HG03575 (cell line): Measurements from ENCODE around the gene BCL2L1.

Source experiments
- ATAC-seq: cut with Tn5 transposase; IDR thresholded peaks from one replicate; pipeline ENCODE4 v1.9.1; 2021; ENCODE audit not compliant: unreplicated experiment, insufficient number of reproducible peaks, low FRiP score; ENCODE audit errors: extremely low read depth

Gene BCL2L1

GRCh38 chr20:31738729-31739549, 16.3 kb upstream of the BCL2L1 start, which contains the start of gene TPX2:
TSS of gene TPX2 (plus strand) at chr20:31739290. CDS start at chr20:31757477, 18,187 bp downstream.
- ATAC-seq, result peak; percentile 33

DNA sequence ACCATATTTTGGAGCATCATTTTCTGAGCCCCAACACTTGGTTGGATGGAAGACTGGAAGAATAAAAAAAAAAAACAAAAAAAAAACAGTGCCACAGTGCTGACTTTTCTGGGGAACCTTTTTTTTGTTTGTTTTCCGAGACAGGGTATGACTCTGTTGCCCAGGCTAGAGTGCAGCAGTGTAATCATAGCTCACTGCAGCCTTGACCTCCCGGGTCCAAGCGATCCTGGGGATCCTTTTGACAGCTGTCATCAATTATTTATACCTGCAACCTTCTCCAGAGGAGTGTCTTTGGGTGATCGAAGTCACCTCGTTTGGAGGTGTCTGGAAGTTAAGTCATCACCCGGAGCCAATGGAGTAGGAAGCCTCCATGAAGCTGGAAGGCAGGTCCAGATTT, 8.7 kb upstream of the BCL2L1 start:
- no peak for ATAC-seq

GRCh38 chr20:31723319-31724078, 831 bp upstream of the BCL2L1 start:
- ATAC-seq, result peak; percentile 50

- ATAC-seq, result peak; percentile 5
Observed at GRCh38 chr20:31723069-31723318, 326 bp upstream of the BCL2L1 start.

DNA sequence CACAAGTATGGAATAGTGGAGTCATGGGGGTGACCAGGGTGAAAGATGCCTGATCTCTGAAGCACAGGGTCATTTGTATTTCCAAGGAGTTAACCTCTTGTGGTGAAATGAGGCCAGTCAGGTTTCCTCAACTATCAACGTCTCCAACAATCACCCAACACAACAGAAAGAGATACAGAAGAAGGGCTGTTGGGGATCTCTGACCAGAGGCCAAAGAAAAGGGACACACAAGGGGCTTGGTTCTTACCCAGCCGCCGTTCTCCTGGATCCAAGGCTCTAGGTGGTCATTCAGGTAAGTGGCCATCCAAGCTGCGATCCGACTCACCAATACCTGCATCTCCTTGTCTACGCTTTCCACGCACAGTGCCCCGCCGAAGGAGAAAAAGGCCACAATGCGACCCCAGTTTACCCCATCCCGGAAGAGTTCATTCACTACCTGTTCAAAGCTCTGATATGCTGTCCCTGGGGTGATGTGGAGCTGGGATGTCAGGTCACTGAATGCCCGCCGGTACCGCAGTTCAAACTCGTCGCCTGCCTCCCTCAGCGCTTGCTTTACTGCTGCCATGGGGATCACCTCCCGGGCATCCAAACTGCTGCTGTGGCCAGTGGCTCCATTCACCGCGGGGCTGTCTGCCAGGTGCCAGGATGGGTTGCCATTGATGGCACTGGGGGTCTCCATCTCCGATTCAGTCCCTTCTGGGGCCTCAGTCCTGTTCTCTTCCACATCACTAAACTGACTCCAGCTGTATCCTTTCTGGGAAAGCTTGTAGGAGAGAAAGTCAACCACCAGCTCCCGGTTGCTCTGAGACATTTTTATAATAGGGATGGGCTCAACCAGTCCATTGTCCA, 1.0 kb downstream of the BCL2L1 start:
- no peak for ATAC-seq

DNA sequence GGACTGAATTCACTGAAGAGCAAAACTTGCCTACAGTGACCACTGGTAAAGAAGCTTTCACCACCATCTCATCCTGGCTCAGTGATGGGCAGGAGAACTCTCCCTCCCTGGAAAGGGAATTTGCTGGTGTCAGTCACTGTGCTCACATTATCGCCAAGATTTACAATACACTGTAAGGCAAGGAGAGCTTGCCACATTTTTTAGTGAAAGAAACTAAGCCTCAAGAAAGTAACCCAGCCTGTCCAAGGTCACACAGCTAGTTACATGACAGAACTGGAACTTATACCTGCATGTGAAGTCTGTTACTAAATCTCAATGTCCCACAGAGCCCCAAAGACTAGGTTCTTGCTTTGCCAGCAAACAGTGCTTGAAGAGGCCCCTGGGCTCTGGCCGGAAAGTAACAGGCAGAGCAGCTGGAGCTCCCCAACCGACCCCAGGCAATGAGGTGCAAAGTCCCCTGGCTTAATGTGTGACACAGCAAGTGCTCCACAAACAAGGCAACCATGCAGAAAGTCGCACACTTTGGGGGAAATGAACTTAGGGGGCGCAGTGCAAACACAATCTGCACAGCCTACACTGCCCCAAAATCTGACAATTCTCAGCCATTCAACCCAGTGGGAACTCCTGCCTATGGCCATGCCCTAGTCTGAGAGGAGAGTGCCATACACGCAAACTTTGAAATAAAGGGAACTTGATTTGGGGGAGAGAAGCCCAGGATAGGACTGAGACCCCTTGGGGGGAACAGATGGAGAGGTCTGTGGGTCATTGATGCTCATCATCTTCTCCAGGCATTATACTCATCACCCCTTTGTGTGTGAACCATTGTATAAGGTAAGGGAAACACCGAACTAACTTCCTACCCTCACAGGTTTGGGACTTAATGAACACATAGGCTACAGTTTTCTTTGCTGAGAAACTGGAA, 1.9 kb downstream of the BCL2L1 start:
- no peak for ATAC-seq

DNA sequence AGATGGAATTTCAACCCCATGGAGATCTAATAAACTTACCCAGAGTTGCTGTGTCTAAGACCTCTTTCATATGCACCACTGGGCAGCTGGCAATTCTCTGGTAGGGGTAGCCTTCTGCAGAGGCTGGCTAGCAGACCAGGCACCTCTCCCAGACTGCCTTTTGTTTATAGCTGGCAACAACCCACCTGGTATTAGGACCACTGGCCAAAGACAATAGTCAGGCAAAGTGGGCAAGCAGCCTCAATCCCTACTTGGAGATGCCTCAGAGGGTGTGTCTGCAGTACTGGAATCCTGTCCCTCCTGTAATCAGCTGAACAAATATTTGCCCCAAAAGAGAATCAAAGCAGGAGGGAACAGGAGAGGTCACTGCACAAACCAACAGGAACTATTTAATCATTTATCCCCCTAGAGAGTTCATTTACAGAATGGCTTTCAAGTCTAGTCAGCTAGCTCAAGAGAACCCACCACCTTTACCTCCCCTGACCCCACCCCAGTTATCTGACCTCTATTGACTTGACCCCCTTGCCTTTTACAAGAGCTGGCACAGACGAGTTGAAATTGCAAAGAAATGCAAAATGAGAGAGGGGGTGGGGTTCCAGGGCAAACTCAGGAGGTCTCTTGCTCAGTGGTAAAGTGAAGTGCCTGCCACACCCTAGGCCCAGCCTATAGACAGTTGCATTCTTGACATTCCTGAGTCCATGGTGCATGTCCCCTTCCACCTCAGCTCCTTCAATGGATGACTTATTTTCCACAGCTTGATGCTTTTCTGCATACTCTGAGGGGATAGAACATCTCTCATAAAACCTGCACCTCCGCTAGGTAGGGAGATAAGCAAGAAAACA, 2.8 kb downstream of the BCL2L1 start:
- ATAC-seq, result no peak

- no peak for ATAC-seq
Observed at GRCh38 chr20:31718952-31719643, 3.6 kb downstream of the BCL2L1 start.

DNA sequence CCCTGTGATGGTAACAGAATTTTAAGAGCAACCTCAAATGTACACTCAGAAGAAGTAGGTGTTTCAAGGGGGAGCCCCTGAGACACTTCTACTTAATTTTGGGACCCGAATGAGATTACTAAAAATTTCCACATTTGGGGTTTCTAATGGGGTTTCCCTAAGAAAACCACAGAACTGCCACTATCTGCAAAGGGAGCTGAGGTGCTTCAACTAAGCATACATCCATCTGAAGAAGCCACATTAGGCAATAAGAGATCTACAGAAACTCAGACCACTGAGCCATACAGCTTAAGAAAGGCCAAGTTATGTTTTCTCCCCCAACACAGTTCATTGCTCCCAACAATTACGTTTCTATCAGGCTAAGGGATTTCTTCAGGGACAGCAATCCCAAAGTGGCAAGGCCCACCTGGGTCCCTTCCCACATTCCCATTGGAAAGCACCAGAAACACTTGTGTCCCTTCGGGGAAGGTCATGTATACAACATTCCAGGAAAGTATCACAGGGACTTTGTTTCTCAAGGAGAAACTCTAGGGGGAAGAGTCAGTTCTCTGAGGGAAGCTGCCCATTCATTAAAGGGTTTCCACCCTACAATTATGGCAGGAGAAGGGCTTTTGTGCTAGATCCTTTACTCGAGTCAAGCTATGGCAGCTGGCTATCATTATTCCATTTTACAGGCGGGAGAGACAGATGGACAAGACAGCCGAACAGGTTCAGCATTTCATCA, 5.0 kb downstream of the BCL2L1 start:
- peak; percentile 37 for ATAC-seq

DNA sequence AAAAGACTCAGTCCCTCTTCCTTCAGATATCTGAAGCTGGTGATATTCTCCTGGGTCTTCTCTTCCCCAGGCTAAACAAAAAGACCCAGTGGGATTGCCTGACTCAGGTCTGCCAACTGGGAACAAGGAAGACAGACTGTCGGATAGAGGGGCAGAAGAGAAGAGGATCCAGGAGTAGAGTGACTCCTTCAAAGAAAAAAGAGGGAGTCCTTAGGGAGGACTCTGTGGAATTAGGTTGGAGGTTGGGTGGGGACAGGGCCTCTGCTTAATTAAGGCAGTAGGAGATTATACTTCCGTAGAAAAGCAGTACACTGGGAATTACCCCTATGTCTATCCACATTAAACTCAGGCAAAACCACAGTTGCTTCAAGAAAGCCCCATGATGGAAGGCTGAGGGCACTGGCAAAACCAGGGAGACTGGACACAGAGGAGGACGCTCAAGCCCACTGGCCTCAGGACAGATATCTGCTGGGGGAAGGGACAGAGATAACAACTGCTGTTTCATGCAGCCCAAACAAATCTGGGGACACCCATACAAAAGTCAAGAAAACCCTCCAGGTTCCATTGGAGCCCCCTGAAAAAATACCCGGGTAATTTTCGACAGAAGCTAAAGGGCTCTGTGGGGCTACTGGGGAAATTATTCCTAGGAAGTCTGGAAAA, 5.7 kb downstream of the BCL2L1 start:
- ATAC-seq, result no peak

GRCh38 chr20:31716351-31716750, 6.3 kb downstream of the BCL2L1 start:
- ATAC-seq, result no peak

DNA sequence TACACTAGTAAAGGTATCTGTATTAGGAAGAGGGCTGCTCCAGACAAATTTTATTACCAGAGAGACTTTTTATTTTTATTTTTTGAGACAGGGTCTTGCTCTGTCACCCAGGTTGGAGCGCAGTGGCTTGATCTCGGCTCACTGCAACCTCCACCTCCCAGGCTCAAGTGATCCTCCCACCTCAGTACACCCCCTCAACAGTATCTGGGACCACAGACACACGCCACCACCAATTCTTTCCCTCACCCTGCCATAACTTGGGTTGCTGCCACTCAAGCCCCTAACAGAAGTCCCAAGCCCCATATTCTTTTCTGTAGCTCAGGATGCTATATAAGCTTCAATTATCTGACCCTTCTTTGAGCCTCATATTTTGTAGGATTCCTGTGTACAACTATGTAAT, 6.9 kb downstream of the BCL2L1 start:
- no peak for ATAC-seq

DNA sequence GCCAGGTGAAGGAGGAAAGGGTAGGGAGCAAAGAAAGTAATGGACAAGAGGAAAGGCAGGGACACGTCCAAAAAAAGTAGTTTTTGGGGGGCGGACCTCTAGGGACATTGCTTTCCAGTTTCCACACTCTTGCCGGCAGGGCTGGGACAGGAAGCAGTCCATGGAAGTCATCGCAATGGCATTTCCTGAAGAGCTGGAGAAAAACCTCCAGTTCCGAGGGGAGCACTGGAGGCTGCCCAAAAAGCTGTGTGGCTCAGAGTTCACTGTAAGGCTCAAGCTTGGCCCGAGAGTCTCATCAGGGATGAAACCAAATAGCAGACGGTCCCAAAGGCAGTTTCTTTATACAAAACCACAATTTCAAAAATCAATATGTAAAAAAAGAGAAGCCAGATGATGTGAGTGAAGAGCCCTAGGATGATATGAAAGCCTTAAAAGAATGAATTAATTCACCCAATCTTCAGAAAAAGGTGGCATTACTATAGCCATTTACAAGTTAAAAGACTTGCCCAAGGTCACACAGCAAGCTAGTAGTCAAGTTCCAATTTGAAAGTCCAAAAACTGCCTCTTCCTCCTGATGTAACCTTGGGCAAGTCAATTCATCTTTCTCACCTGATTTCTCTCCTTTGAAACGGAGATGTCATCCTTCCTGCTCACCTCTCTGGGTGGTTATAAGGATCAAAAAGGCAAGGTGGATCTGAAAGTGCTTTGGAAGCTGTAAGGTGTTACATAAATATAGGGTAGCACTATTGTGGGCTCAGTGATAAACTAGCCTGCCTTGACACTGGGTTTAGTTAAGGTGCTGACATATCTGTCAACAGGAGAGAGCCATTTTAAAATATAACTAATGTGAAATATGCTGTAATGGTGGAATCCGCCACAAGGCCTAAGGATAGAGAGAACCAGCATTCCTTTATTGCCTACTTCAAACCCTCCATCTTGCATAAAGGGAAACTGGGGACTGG, 9.1 kb downstream of the BCL2L1 start:
- ATAC-seq, result no peak

DNA sequence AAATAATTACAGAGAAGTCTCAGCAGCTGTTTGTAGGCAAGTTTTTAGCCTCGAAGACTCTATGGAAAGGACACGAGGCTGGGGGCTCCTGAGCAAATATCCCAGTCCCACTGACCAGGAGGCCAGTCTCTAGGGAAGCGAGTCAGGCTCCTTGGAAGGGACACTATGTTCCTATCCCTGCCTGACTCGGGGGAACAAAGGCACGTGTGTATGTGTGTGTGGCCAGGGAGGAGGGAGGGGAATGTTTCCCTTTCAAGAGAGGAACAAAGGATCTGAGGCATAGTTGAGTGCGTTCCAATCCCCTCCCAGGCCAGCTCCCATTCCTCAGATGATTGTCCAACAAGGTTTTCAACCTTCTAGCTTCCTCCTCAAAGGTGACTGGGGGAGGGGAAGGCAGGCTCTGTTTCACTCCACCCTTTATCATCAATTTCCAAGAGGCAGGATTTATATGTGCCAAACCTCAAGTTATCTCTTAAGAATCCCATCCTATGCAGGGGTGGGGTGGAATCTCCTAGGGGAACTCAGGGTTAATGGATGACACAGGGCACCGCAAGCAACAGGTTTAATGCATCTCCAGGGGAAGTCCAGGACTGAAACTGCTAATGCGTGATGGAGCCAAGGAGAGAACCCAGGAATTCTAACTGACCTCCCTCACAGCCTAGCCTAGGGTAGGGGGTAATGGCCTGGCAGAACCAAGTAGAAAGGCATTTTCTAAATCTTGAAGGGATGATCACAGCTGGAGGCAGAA, 9.9 kb downstream of the BCL2L1 start:
- ATAC-seq, result no peak
